H9 (cell line): ENCODE results near the gene BPIFB3. TPM values are rescaled to one million over a fixed set of nuclear protein-coding genes. Genes with fewer than 3 reads are reported as not detected.

Experiments
- DNase-seq: peaks from one replicate; pipeline ENCODE4 v3.0.0-alpha.2; 2017
- H2AFZ ChIP-seq: one replicate; pipeline ENCODE4 v1.6.1; 2013; ENCODE audit warnings: mild to moderate bottlenecking, low read length, control low read depth, moderate library complexity
- H2AK5ac ChIP-seq: 2 replicates; pipeline ENCODE4 v1.6.1; 2013; ENCODE audit warnings: low read length, control low read depth, mixed read lengths; ENCODE audit not compliant: insufficient read length
- H2BK120ac ChIP-seq: one replicate; pipeline ENCODE4 v1.6.1; 2013; ENCODE audit warnings: low read depth, mild to moderate bottlenecking, low read length, control low read depth, inconsistent platforms; ENCODE audit not compliant: poor library complexity, severe bottlenecking
- H2BK12ac ChIP-seq: 2 replicates; pipeline ENCODE4 v1.6.1; 2013; ENCODE audit warnings: low read length, control low read depth, mixed read lengths, low read depth; ENCODE audit not compliant: insufficient read length
- H2BK15ac ChIP-seq: 2 replicates; pipeline ENCODE4 v1.6.1; 2013; ENCODE audit warnings: low read depth, low read length, control low read depth
- H2BK20ac ChIP-seq: one replicate; pipeline ENCODE4 v1.6.1; 2013; ENCODE audit warnings: low read depth, mild to moderate bottlenecking, low read length, control low read depth, inconsistent platforms; ENCODE audit not compliant: poor library complexity, severe bottlenecking
- H2BK5ac ChIP-seq: 2 replicates; pipeline ENCODE4 v1.6.1; 2013; ENCODE audit warnings: low read length, control low read depth, mixed read lengths; ENCODE audit not compliant: insufficient read length
- H3K14ac ChIP-seq: 2 replicates; pipeline ENCODE4 v1.6.1; 2013; ENCODE audit warnings: low read length, control low read depth; ENCODE audit not compliant: insufficient read depth
- H3K18ac ChIP-seq: 2 replicates; pipeline ENCODE4 v1.6.1; 2013; ENCODE audit warnings: low read depth, mild to moderate bottlenecking, mixed read lengths, low read length, control low read depth; ENCODE audit not compliant: insufficient read length
- H3K23ac ChIP-seq: 2 replicates; pipeline ENCODE4 v1.6.1; 2013; ENCODE audit warnings: low read length, control low read depth, mixed read lengths, low read depth; ENCODE audit not compliant: insufficient read length
- H3K23me2 ChIP-seq: 2 replicates; pipeline ENCODE4 v1.6.1; 2013; ENCODE audit warnings: low read depth, mild to moderate bottlenecking, mixed read lengths, low read length, control low read depth; ENCODE audit not compliant: insufficient read length, poor library complexity, severe bottlenecking
- H3K27ac ChIP-seq: 2 replicates; pipeline ENCODE4 v1.5.1; 2013; ENCODE audit warnings: low read length, control low read depth, mixed read lengths, low read depth; ENCODE audit not compliant: insufficient read length
- H3K27me3 ChIP-seq: 2 replicates; pipeline ENCODE4 v1.6.1; 2013; ENCODE audit warnings: low read length, control low read depth, inconsistent platforms; ENCODE audit not compliant: insufficient read depth
- H3K4ac ChIP-seq: 2 replicates; pipeline ENCODE4 v1.6.1; 2013; ENCODE audit warnings: low read depth, mild to moderate bottlenecking, control low read depth, inconsistent platforms, low read length, moderate library complexity
- H3K4me1 ChIP-seq: 2 replicates; pipeline ENCODE4 v1.6.1; 2013; ENCODE audit warnings: low read length, control low read depth, inconsistent platforms; ENCODE audit not compliant: insufficient read depth
- H3K4me2 ChIP-seq: 2 replicates; pipeline ENCODE4 v1.6.1; 2013; ENCODE audit warnings: low read length, control low read depth, mixed read lengths; ENCODE audit not compliant: insufficient read length, insufficient read depth
- H3K56ac ChIP-seq: 2 replicates; pipeline ENCODE4 v1.6.1; 2013; ENCODE audit warnings: low read depth, mild to moderate bottlenecking, mixed read lengths, low read length, control low read depth; ENCODE audit not compliant: insufficient read length
- H3K79me1 ChIP-seq: 2 replicates; pipeline ENCODE4 v1.6.1; 2013; ENCODE audit warnings: low read depth, mild to moderate bottlenecking, moderate library complexity, low read length, control low read depth, inconsistent platforms; ENCODE audit not compliant: insufficient read depth, poor library complexity, severe bottlenecking
- H3K79me2 ChIP-seq: 2 replicates; pipeline ENCODE4 v1.6.1; 2013; ENCODE audit warnings: low read length, control low read depth, inconsistent platforms; ENCODE audit not compliant: insufficient read depth
- H3K9ac ChIP-seq: 2 replicates; pipeline ENCODE4 v1.6.1; 2013; ENCODE audit warnings: low read length, control low read depth, mixed read lengths; ENCODE audit not compliant: insufficient read length; ENCODE audit errors: extremely low read depth
- H3K9me3 ChIP-seq: one replicate; pipeline ENCODE4 v1.6.1; 2013; ENCODE audit warnings: low read depth, low read length, inconsistent platforms; ENCODE audit not compliant: control insufficient read depth
- H3T11ph ChIP-seq: one replicate; pipeline ENCODE4 v1.6.1; 2013; ENCODE audit warnings: mild to moderate bottlenecking, low read length, control low read depth, inconsistent platforms
- H4K20me1 ChIP-seq: one replicate; pipeline ENCODE4 v1.6.1; 2013; ENCODE audit not compliant: control insufficient read depth, insufficient read length, insufficient read depth
- H4K5ac ChIP-seq: 2 replicates; pipeline ENCODE4 v1.6.1; 2013; ENCODE audit warnings: low read depth, mild to moderate bottlenecking, mixed read lengths, low read length, control low read depth; ENCODE audit not compliant: insufficient read length
- H4K8ac ChIP-seq: replicated peaks from 2 replicates; pipeline ENCODE4 v1.6.1; 2013; ENCODE audit warnings: low read length, control low read depth, mixed read lengths, low read depth; ENCODE audit not compliant: insufficient read length
- H4K91ac ChIP-seq: 2 replicates; pipeline ENCODE4 v1.6.1; 2013; ENCODE audit warnings: low read depth, mild to moderate bottlenecking, moderate library complexity, mixed read lengths, low read length, control low read depth; ENCODE audit not compliant: insufficient read length
- H3K27ac Mint-ChIP-seq, 3 experiments: 2 replicates in 2 of 3; 3 replicates in 1 of 3; pipeline ENCODE4 v1.8.0; 2020 to 2021; ENCODE audit warnings: mixed read lengths in 3 of 3, mild to moderate bottlenecking in 1 of 3, moderate library complexity in 1 of 3
- H3K27me3 Mint-ChIP-seq: 2 replicates; pipeline ENCODE4 v1.8.0; 2021; ENCODE audit warnings: low read depth, mild to moderate bottlenecking, moderate library complexity, mixed read lengths
- H3K36me3 Mint-ChIP-seq, 3 experiments: 2 replicates in 2 of 3; 3 replicates in 1 of 3; pipeline ENCODE4 v1.8.0; 2020 to 2021; ENCODE audit warnings: low read depth in 3 of 3, mixed read lengths in 3 of 3; ENCODE audit not compliant: insufficient read depth in 1 of 3
- H3K4me1 Mint-ChIP-seq, 2 experiments: 2 replicates each; pipeline ENCODE4 v1.8.0; 2020; ENCODE audit warnings: mixed read lengths in 2 of 2
- H3K4me3 Mint-ChIP-seq, 2 experiments: 2 replicates in 1 of 2; 3 replicates in 1 of 2; pipeline ENCODE4 v1.8.0; 2020 to 2021; ENCODE audit warnings: mild to moderate bottlenecking in 2 of 2, mixed read lengths in 2 of 2, moderate library complexity in 1 of 2
- H3K9me3 Mint-ChIP-seq, 2 experiments: 2 replicates in 1 of 2; 3 replicates in 1 of 2; pipeline ENCODE4 v1.8.0; 2020; ENCODE audit warnings: mild to moderate bottlenecking in 2 of 2, mixed read lengths in 2 of 2, moderate library complexity in 1 of 2
- whole genome bisulfite sequencing: extraction: QIAGEN DNeasy Blood & Tissue Kit; methylation state at CpG from one replicate; pipeline ENCODE4 v1.1.7; 2013; ENCODE audit warnings: missing lambda C conversion rate, low lambda C conversion rate, mixed read lengths; ENCODE audit not compliant: insufficient read length; ENCODE audit errors: extremely low coverage; 5-methylcytosine and 5-hydroxymethylcytosine counted together
- total RNA-seq: library from RNA; stranded (reverse); gene quantifications from 2 replicates; pipeline ENCODE4 v1.2.1, GENCODE V29; 2021
- TF ChIP-seq, protein P1 (sequence below): fragments of 200-600 bp; sonication (generic); conservative IDR thresholded peaks from 3 replicates; pipeline ENCODE4 v1.8.0; 2021; ENCODE audit warnings: antibody characterized with exemption, mild to moderate bottlenecking

Gene BPIFB3
- total RNA-seq, 1 experiment from 2014 or later = not detected

DNA sequence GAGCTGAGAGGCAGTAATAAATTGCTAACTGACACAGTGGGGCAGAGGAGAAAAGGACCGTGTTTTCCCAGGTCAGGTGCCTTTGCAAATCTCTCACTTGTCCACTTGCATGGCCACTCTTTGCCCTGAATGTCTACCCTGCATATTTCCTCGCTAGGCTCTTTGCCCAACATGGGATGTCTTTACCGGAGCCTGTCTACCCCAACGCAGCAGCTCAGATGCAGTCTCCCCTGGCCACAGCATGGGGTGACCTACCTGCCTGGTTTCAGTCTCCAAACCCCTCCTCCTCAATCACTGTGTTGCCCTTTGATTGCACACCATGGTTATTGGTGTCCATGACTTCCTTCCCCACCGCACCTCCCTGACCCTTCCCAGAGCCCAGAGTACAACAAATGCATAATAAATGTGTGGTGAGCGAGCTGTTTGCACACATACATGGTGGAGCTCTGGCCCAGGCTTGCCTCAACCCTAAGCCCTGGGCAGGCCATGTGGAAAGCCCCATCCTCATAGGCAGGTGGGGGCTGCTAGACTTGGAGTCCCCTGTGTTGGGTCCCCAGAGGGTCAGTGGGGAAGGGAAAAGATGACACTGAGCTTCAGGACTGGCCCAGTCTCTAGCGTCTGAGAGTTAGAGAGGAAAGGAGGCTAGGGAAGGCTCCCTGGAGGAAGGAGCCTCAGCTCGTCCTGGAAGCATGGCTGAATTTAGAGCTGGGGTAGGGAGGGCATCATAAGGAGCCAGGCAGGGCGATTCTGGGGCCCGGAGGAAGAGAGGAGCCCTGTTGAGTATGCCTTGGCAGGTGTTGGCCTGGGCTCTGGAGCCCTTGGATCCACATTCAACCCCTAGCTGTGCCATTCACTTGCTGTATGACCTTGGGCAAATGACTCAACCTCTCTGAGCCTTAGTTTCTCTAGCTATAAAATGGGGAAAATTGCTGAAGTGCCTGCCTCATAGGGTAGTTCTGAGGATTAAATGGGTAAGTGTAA, 26.6 kb upstream of the BPIFB3 start:
- no peak overlapping the region for H2BK20ac ChIP-seq
- Mint-ChIP-seq H3K27me3 (peaks cover 6% of the 10 kb centered on the region), H3K9me3 (no peaks in the 10 kb centered on the region), H3K4me1 (peaks cover 2 to 3% of the 10 kb centered on the region in 2 experiments; a peak in 3 of 4 replicates), H3K27ac (no peak overlapping the region), H3K36me3 (no peaks in the 10 kb centered on the region), H3K4me3 (no peak overlapping the region)
- H3K9me3 ChIP-seq = no peaks in the 10 kb centered on the region
- no peak overlapping the region for H2BK15ac ChIP-seq
- no peak overlapping the region for H3T11ph ChIP-seq
- no peak overlapping the region for H3K18ac ChIP-seq
- TF ChIP-seq, protein P1, sequence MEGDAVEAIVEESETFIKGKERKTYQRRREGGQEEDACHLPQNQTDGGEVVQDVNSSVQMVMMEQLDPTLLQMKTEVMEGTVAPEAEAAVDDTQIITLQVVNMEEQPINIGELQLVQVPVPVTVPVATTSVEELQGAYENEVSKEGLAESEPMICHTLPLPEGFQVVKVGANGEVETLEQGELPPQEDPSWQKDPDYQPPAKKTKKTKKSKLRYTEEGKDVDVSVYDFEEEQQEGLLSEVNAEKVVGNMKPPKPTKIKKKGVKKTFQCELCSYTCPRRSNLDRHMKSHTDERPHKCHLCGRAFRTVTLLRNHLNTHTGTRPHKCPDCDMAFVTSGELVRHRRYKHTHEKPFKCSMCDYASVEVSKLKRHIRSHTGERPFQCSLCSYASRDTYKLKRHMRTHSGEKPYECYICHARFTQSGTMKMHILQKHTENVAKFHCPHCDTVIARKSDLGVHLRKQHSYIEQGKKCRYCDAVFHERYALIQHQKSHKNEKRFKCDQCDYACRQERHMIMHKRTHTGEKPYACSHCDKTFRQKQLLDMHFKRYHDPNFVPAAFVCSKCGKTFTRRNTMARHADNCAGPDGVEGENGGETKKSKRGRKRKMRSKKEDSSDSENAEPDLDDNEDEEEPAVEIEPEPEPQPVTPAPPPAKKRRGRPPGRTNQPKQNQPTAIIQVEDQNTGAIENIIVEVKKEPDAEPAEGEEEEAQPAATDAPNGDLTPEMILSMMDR = no peak
- H3K4me2 ChIP-seq = no peak overlapping the region
- no peaks in the 10 kb centered on the region for H3K79me2 ChIP-seq
- H2AFZ ChIP-seq = no peak overlapping the region
- H2BK12ac ChIP-seq = no peak overlapping the region
- H4K5ac ChIP-seq = no peak overlapping the region
- no peak overlapping the region for H3K14ac ChIP-seq
- no peaks in the 10 kb centered on the region for H3K23me2 ChIP-seq
- no peaks in the 10 kb centered on the region for H3K79me1 ChIP-seq
- H3K27me3 ChIP-seq = no peaks in the 10 kb centered on the region
- DNase-seq = no peak
- no peak overlapping the region for H3K4ac ChIP-seq
- no peak overlapping the region for H2BK120ac ChIP-seq
- no peak overlapping the region for H3K9ac ChIP-seq
- WGBS = no CpG with 5 or more reads among the region's 10 CpGs
- H3K23ac ChIP-seq = no peak overlapping the region
- no peak overlapping the region for H2AK5ac ChIP-seq
- H3K56ac ChIP-seq = no peak overlapping the region
- H3K4me1 ChIP-seq = no peaks in the 10 kb centered on the region
- H3K27ac ChIP-seq = no peak overlapping the region
- H4K8ac ChIP-seq = no peak overlapping the region
- H2BK5ac ChIP-seq = no peak overlapping the region
- no peak overlapping the region for H4K91ac ChIP-seq
- H4K20me1 ChIP-seq = no peaks in the 10 kb centered on the region
